GM08714 (cell line): Measurements from ENCODE around the gene CD3D.

ENCODE experiments used
- H3K4me3 ChIP-seq: fragments of 200-500 bp; sonication (Bioruptor generic); 2 replicates; pipeline ENCODE4 v1.5.1; 2014; ENCODE audit warnings: mild to moderate bottlenecking, low read length, inconsistent platforms
- ZNF274 ChIP-seq: IDR thresholded peaks from 2 replicates; pipeline ENCODE4 v1.6.1; 2012; ENCODE audit warnings: mild to moderate bottlenecking, low read depth, low read length

CD3D gene

DNA sequence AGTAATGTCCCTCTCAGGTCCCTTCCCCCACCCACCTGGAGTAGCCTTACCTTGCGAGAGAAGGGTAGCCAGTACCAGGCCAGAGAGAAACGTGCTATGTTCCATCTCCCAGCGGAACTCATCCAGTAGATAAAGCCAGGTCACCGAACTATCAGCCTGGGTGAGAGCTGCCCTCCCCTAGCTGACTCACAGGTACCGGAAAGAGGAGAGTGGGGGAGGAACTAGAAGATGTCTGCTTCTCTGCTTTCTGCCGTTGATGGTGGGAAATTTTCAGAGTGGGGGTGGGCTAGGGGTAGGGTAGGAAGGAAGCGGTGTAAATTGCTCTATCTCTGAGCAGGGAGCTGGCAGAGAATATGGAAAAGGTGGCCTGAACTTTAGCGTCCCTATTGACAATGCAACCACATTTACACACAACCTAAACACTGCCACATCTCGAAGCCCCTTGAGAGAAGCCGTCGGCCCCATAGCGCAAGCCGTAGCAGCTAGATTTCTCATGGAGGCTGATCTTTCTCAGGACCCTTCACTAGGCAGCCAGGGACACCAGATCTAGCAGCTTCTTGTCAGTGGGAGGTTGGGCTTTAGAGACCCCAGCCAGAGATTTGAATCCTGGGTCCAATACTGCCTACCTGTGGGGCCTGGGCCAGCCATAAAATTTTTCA lies at the start of gene CD3D:
Gene CD3D (minus strand): TSS at position 203 of the 659 bp plus-strand sequence. CDS start 98 bp downstream, at position 105.
- no peak for TF ChIP-seq ZNF274
- H3K4me3 ChIP-seq, result no peak within 1 kb of the TSS

DNA sequence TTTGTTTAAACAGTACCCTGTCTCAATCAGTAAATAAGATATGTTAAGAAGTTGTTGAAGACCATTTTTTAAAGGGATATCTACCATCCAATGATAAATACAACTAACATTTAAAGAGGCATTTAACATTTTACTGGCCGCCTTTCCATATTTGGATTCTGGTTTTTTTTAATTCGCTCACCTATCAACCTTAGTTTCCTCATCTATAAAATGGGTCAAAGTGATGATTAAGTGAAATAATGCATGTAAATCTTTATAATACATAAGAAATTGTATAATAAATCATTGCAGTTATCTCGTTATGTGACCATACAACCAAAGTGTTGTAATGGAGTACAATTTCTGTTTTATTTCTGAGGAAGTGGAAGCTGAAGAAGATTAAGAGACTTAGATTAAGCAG lies 41.2 kb upstream of the CD3D start:
- H3K4me3 ChIP-seq, result no peak overlapping the region

DNA sequence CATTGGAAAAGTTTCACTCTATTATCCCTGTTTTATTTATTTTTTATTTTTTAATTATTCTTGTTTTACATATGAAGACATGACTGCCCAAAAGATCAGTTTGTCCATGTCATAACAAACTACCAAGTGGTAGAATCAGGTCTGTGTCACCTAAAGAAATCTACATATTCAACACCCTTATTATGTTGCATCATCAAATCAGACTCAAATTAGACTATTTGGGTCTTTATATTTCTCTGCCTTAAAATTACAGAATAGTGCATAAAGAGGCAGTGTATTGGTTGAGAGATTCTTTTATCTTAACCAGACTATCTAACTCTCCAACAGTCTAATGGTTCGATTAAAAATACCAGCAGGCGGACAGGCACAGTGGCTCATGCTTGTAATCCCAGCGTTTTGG lies 40.4 kb upstream of the CD3D start:
- no peak overlapping the region for H3K4me3 ChIP-seq
- TF ChIP-seq ZNF274, result no peak

More for the DNA sequence above, 41.2 kb upstream of the CD3D start:
- no peak for TF ChIP-seq ZNF274

DNA sequence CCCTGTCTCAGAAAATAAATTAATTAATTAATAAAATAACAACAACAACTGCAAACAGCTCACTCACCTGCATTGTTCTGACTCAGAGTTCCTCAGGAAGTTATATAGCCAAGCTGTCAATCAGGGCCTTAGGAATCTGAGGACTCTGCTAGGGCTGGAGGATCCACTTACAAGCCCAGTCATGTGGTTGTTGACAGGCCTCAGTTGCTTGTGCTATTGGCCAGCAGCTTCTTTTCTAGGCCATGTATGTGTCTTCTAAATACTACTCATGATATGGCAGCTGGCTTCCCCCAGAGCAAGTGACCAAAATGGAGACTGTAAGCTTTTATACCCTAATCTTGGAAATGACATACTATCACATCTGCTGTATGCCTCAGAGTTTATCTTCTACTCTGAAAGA lies 38.1 kb upstream of the CD3D start:
- no peak overlapping the region for H3K4me3 ChIP-seq
- TF ChIP-seq ZNF274, result no peak

DNA sequence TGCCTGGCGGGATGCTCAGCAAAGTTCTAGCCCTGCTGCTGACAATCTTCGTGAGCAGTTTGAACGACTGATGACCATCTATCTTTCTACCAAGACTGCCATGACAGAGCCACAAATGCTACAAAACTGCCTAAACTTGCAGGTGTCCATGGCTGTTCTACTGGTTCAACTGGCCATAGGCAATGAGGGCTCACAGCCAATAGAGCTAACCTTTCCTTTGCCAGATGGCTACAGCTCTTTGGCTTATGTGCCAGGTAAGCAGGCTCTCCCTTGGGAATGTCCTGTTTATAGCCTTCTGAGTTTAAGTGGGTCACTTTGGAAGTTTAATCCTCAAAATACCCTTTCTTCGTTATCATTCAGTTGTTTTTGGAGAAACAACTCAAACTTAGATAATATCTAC lies 37.0 kb upstream of the CD3D start:
- H3K4me3 ChIP-seq, result no peak overlapping the region
- TF ChIP-seq ZNF274, result no peak

DNA sequence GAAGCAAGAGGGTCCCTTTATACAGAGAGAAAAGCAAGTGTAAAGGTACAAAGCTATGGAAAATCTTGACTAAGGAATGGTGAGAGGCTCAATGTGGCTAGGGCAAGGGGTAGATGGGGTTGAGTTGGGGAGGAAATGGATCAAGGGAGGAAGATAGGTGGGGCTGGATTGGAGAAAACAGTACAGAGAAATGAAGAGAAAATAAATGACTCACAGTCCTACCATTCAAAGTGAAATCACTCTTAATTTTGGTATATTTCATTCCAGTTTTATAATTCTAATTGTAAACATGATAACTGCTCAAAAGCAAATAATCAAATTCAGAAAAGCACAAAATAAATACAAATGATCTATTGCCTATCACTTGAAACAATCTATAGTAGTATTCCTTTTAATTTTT lies 33.5 kb upstream of the CD3D start:
- no peak overlapping the region for H3K4me3 ChIP-seq
- no peak for TF ChIP-seq ZNF274

DNA sequence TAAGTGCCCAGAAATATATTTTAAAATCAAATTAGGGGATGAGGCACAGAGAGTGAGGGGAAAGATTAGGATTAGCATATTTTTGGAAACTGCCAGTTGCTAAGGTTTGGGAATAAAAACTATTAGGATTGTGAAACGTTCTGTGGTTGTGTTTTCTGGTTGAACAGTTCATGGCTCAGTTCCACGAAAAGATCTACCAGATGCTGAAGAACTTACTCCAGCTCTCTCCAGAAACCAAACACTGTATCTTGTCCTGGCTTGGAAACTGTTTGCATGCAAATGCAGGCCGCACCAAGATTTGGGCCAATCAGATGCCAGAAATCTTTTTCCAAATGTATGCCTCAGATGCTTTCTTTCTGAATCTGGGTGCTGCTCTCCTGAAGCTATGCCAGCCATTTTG lies 32.2 kb upstream of the CD3D start:
- TF ChIP-seq ZNF274, result no peak
- H3K4me3 ChIP-seq, result no peak overlapping the region

DNA sequence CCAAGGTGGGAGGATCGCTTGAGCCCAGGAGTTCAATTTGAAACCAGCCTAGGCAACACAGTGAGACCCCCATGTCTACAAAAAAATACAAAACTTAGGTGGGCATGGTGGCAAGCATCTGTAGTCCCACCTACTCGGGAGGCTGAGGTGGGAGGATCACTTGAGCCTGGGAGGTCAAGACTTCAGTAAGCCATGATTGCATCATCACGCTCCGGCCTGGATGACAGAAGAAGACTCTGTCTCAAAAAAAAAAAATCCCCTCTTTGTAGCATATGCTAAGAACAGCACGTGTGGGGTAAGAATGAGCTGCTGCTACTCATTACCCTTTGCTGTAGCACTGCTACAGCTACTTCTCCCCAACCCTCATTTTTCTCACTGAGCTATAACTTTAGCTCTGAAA lies 31.4 kb upstream of the CD3D start:
- TF ChIP-seq ZNF274, result no peak
- H3K4me3 ChIP-seq, result no peak overlapping the region

DNA sequence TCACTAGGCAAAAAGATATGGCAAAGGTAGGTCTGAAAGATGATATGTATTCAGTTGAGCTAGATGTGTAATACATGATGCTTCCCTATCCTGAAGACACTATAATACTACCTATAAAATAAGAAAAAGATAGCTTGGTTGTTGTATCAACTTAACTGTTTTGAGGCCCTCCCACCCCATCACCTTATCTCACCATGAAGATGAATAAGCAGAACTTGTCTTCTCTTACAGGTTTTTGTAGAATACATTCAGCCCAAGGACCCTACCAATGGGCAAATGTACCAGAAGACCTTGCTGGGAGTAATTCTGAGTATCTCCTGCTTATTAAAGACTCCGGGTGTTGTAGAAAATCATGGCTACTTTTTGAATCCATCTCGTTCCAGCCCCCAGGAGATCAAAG lies 30.8 kb upstream of the CD3D start:
- no peak for TF ChIP-seq ZNF274
- H3K4me3 ChIP-seq, result no peak overlapping the region

DNA sequence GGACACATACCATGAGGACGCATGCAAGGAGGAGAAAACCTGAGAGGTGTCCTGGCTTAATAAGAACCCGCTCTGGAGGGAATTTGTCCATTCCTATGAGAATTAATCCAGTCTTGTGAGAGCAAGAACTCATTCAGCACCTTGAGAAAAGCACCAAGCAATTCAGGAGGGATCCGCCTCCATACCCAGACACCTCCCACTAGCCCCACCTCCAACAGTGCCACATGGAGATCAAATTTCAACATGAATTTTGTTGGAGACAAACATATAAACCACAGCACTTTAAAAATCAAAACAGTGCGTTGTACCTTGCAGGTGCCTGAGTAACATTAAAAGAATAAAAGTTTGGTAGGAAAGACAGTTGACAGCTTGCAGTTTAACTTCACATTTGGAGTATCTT lies 28.3 kb upstream of the CD3D start:
- H3K4me3 ChIP-seq, result no peak overlapping the region
- TF ChIP-seq ZNF274, result no peak

DNA sequence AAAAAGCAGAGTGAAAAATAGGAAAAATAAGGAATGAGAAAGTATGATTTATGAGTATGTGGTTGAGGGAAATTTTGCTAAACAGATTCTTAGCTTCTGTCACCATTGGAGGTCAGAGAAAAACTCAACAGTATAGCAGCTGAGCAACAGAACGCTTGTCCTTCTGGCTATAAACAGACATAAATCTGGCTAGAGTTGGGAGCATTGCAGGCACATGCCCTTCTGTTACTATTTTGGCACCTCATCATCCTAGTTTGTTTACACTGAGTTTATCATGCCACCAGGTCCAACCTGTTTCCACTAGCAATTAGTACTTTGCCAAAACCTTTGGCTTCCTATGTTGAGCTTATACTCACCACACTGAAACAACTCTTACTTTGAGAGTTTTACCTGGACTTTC lies 23.8 kb upstream of the CD3D start:
- no peak for TF ChIP-seq ZNF274
- H3K4me3 ChIP-seq, result no peak overlapping the region

DNA sequence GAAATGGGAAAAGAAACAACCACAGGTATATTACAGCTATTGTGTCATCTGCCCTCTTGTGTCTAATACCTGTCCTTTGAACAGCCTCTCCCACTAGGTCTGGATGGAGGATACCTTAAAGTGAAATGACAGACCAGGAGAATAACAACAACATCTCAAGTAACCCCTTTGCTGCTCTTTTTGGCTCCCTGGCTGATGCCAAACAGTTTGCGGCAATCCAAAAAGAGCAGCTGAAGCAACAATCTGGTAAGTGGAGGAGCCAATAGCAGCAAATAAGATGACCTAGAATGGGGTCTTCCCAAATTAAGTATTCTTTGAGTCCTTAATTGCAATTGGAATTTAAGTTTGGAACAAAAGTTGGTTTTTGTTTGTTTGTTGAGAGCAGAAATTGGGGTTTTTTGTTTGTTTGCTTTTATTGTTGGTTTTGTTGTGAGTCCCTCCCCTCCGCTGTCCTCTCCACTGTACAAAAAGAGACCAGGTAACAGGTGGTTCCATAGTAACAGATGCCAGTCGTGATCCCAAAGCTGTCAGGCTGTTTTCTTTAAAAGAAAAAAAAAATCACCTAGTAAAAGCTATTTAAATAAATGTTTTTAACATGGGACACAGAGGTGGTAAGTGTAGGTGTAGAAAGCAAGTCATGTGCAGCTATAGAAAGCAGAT lies 22.6 kb upstream of the CD3D start:
- no peak for TF ChIP-seq ZNF274
- H3K4me3 ChIP-seq, result no peak overlapping the region

DNA sequence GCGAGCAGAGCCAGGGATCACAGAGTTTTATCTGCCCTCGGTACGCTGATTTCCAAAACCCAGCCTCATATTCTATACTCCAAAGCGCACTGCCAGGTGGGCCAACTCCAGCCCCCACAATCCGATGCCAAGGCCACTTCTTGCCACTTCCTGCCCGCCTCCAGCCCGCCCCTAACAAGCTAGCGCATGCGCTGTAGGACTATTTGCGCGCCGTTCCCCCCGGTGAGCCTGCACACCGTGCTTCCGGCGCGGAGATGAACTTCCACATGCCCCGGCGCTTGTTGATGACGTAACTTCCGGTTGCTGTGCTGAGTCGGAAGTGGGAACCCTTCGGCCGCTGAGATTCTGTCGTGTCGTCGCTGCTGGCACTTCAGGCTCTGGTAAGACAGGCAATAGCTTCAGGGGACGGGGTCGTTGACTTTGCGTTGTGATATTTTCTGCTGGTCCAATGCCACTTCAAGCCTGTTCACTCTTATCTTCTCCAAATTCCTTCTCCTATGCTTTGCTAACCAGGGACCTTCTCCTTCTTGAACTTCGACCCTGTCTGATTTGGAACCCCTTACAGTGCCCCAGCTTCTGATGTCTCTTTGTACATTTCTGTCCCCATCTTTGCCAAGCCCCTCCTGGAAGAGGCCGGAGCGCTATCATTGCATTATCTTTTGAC lies 16.9 kb upstream of the CD3D start, which contains the start of gene UBE4A:
Gene UBE4A (plus strand): TSS at position 306 of the 664 bp plus-strand sequence. CDS start 5,481 bp downstream, outside the sequence.
- peak within 1 kb of the TSS; percentile 99 for H3K4me3 ChIP-seq
- TF ChIP-seq ZNF274, result no peak

DNA sequence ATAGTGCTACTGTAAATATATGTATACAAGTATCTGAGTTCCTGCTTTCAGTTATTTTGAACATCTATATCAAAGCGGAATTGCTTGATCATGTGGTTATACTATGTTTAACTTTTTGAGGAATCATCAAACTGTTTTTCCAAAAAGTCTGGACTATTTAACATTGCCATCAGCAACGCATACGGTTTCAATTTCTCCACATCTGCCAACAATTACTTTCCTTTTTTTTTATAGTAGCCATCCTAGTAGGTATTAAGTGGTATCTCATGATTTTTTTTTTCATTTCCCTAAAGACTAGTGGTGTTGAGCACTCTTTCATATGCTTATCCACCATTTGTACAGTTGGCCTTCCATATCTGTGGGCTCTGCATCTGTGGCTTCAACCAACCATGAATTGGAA lies 15.6 kb upstream of the CD3D start:
- no peak for TF ChIP-seq ZNF274
- no peak overlapping the region for H3K4me3 ChIP-seq
